OCI-LY7 (cell line): Measurements from ENCODE around the gene AK4.

Source experiments
- EZH2phosphoT487 ChIP-seq: fragments of 200-600 bp; sonication (generic); IDR thresholded peaks from 2 replicates; pipeline ENCODE4 v1.6.1; 2018; ENCODE audit warnings: low read depth, borderline replicate concordance, mild to moderate bottlenecking, mixed run types, antibody characterized with exemption, low read length, moderate library complexity, mixed read lengths
- TF ChIP-seq, protein P1 (sequence below): fragments of 200-600 bp; sonication (generic); conservative IDR thresholded peaks from 2 replicates; pipeline ENCODE4 v1.5.1; 2014; ENCODE audit warnings: mild to moderate bottlenecking, antibody characterized with exemption, low read length, moderate library complexity, mixed read lengths

DNA sequence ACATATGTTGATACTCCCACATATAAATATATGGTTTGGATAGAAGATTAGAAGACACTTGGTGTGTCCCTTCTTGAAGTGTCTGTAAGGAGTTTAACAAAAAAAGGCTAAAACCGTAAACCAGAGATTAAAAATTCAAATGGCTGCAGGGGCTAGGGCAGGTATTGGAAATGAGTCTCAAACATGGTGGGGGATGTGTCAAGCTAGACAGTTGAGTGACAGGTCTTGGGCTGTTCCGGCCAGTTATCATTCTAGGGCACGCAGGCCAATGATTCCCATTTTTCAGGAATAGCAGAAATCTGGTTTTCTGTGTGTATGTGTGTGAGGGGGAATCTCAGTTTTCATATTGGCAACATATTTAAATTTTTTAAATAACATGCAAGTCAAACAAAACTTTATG, 77.2 kb downstream of the AK4 start:
- TF ChIP-seq, protein P1, sequence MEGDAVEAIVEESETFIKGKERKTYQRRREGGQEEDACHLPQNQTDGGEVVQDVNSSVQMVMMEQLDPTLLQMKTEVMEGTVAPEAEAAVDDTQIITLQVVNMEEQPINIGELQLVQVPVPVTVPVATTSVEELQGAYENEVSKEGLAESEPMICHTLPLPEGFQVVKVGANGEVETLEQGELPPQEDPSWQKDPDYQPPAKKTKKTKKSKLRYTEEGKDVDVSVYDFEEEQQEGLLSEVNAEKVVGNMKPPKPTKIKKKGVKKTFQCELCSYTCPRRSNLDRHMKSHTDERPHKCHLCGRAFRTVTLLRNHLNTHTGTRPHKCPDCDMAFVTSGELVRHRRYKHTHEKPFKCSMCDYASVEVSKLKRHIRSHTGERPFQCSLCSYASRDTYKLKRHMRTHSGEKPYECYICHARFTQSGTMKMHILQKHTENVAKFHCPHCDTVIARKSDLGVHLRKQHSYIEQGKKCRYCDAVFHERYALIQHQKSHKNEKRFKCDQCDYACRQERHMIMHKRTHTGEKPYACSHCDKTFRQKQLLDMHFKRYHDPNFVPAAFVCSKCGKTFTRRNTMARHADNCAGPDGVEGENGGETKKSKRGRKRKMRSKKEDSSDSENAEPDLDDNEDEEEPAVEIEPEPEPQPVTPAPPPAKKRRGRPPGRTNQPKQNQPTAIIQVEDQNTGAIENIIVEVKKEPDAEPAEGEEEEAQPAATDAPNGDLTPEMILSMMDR: no peak
- no peak for TF ChIP-seq EZH2phosphoT487
